ENCODE data around the gene TSKU.
A peak's percentile ranks its signal among the peaks of the same experiment; 100 is the strongest.

The TSKU gene

DNA sequence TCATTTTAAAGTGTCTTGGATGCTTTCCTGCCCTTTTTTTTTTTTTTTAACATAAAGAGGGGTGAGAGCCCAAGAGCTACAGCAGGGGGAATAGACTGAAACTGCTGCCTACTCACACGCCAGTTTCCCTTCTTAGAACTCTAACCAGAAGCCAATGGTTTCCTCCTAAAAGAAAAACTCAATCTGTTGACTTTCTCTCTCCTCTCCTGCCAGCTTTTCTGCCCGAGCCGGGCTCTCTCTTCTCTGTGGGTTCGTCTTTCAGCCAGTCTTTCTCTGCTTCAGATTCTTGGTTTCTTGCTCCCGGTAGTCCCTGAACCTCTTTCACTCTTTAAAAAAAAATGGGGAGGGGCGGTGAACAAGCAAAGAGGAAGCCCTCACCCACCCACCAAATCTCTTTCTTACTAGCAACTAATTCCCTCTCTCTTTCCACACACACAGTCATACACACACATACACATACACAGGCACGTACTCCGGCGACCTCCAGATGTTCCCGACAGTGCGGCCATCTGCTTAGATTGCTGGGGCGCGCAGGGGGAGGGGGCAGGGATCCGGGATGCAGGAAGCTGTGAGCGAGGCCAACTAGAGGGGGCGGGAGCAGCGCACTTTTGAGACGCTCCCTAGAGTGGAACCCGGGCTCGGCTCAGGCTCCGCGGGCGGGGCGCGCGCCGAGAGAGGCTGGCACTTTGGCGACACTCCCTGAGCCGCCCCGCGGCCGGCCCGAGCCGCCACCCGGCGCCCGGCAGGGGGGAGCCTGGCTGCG is 444 bp upstream of the TSKU start:
- in situ Hi-C loops (cut with HindIII; ENCODE audit: low sequenced_read_pairs): no loop called here
- TF ChIP-seq, protein P1, sequence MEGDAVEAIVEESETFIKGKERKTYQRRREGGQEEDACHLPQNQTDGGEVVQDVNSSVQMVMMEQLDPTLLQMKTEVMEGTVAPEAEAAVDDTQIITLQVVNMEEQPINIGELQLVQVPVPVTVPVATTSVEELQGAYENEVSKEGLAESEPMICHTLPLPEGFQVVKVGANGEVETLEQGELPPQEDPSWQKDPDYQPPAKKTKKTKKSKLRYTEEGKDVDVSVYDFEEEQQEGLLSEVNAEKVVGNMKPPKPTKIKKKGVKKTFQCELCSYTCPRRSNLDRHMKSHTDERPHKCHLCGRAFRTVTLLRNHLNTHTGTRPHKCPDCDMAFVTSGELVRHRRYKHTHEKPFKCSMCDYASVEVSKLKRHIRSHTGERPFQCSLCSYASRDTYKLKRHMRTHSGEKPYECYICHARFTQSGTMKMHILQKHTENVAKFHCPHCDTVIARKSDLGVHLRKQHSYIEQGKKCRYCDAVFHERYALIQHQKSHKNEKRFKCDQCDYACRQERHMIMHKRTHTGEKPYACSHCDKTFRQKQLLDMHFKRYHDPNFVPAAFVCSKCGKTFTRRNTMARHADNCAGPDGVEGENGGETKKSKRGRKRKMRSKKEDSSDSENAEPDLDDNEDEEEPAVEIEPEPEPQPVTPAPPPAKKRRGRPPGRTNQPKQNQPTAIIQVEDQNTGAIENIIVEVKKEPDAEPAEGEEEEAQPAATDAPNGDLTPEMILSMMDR (IDR thresholded peaks at IDR 0.05; ENCODE audit: low read depth, low read length): no peak
- DNase-seq (ENCODE audit: low read depth, low spot score): peak; percentile 98

DNA sequence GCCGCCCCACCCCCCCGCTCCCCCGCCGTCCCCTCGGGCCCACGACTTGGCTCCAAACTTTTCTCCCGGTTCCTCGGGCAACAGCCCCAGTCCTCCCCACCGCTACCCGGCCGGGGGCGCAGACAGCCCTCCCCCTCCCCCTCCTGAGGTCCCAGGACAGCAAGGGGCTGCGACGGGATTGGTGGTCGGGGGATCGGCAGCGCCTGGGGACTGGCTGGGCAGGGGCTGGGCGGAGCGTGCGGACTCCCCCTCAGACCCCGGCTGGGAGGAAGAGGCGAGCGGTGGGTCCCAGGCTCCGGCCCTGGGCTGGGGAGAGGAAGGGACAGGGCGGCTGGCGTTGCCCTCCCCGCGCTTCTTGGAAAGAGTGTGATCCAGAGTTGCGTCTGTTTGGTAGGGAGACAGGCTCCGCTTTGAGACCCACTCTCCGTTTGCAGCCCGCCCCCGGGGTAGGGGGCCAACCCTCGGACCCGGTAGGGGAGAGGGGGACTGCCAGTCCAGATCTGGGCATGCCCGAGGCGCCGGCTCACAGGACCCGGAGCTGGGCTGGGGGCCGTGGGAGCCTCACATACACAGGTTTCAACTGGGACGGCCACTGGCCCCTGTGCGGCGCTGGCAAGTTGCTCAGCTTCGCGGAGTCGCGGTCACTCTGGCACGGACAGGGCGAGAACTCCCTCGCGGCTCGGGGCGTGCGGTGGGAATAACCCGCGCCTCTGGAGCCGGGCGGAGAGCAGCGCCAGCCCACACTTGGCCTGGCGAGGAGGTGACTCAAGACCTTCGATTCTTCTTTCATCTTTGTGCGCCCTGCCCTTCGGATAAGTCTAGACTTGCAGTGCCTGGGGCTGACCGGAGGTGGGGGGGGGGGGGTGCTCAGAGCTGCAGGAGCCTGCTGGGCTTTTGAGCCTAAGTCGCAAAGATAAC is 999 bp downstream of the TSKU start:
- TF ChIP-seq, protein P1 (IDR thresholded peaks at IDR 0.05; ENCODE audit: low read depth, low read length): no peak
- in situ Hi-C loops (cut with HindIII; ENCODE audit: low sequenced_read_pairs): no loop called here
- H3K4me3 ChIP-seq (ENCODE audit: low read depth, low read length): peak overlapping the region; percentile 93

More for the DNA sequence above, 444 bp upstream of the TSKU start:
- H3K4me3 ChIP-seq (ENCODE audit: low read depth, low read length): peak overlapping the region; percentile 93

DNA sequence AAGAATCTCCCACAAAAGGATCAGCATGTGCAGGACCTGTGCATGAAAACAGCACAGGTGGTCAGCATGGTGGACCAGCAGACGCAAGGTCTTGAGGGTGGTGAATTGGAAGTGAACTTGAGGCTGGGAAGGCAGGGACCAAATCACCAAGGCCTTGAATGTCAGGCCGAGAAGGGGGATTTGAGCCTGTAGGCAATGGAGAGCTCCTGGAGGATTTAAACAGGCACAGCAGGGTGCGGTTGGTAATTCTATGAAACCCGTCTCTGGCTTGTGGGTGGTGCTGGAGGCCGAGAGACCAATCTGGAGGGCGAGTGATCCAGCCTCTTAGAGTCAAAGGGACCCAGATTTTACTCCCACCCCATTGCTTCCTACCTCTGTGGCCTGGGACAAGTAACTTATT is 2.4 kb downstream of the TSKU start:
- peak overlapping the region; percentile 93 for H3K4me3 ChIP-seq (ENCODE audit: low read depth, low read length)
- in situ Hi-C loops (cut with HindIII; ENCODE audit: low sequenced_read_pairs): no loop called here
- TF ChIP-seq, protein P1 (IDR thresholded peaks at IDR 0.05; ENCODE audit: low read depth, low read length): no peak
- DNase-seq (ENCODE audit: low read depth, low spot score): no peak

More for the DNA sequence above, 999 bp downstream of the TSKU start:
- DNase-seq (ENCODE audit: low read depth, low spot score): peak; percentile 85

DNA sequence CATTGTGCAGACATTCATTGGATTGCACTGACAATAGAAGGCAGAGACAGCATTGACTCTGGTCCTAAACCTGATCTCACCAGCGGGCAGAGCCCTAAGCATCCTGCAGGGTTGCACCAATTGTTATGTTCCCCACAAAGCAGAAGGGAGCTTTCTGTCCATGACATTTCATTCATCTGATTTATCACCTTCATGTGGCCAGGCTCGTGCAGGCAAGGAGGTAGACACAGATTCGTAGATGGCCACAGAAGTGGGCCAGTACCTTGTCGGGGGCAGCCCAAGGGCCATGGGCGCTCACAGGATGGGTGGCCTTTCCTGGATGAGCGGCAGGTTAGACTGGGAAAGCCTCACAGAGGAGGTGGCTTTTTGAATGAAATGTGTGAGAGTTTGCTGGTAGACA is 2.9 kb downstream of the TSKU start:
- in situ Hi-C loops (cut with HindIII; ENCODE audit: low sequenced_read_pairs): no loop called here
- TF ChIP-seq, protein P1 (IDR thresholded peaks at IDR 0.05; ENCODE audit: low read depth, low read length): no peak
- no peak for DNase-seq (ENCODE audit: low read depth, low spot score)
- no peak overlapping the region for H3K4me3 ChIP-seq (ENCODE audit: low read depth, low read length)

DNA sequence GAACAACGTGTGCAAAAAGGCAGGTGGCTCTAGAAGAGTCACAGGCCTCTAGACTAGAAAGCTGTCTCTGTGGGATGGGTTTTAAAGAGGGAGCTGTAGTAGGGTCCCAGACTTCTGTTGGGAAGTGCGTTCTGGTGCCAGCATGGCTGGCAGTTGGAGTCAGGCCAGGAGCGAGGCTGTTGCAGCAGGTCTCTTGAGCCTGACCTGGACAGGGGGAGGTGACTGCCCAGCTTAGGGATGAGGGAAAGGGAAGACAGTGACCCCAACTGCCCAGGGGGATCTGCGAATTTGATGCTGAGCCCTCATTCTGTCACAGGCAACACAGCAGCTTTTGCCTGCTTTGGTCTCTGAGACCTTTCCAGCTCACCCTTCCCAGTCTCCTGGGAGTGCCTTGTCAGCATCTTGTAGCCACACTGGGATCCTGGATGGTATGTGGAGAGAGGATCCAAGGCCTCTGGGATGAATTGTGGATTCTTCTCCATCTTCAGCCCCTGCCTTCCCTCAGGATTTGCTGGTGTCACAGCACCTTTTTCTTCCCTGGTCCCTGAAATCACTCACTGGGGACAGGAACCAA is 3.4 kb downstream of the TSKU start:
- TF ChIP-seq, protein P1 (IDR thresholded peaks at IDR 0.05; ENCODE audit: low read depth, low read length): no peak
- DNase-seq (ENCODE audit: low read depth, low spot score): no peak
- in situ Hi-C loops (cut with HindIII; ENCODE audit: low sequenced_read_pairs): no loop called here
- no peak overlapping the region for H3K4me3 ChIP-seq (ENCODE audit: low read depth, low read length)

DNA sequence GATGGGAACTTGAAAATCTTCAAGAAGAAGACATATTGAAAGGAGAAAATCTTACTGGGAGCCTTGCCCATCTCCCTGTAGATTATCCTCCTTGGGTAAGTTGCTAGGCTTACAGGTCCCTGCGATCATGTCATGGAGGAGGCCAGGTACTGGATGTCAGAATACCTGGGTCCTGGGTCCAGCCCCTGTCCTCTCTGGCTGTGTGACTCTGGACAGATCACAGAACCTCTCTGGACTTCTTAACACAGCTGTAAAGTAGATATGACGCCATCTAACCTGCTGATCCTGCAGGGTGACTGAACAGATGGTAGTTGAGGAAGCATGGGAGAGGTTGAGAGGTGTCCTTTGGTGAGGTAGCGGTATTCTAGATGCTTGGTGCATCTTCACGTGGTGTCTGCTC is 4.1 kb downstream of the TSKU start:
- no peak overlapping the region for H3K4me3 ChIP-seq (ENCODE audit: low read depth, low read length)
- no peak for DNase-seq (ENCODE audit: low read depth, low spot score)
- TF ChIP-seq, protein P1 (IDR thresholded peaks at IDR 0.05; ENCODE audit: low read depth, low read length): no peak
- in situ Hi-C loops (cut with HindIII; ENCODE audit: low sequenced_read_pairs): no loop called here
